ENCODE results near the gene PALLD.

DNA sequence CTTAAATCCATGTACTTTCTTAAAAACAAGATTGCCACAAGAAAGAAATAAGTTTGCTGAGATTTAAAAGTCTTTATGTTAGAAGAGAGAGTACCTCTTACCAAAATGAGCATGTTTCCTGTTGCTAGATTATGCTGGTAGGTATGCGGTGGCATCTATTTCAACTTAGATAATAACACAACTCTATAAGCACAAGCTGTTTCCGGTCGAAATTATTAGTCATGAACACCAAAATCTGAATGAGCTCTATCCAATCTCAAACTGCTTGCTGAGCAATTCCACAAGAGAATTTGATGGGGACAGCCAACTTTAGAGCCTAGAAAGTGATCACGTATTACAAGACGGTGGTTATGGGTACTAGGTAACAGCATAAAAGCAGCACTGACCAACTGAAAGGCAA lies 463.9 kb downstream of the PALLD start:
- TF ChIP-seq GATA2 (IDR thresholded peaks at IDR 0.05; ENCODE audit: low read depth, low read length) = no peak
- no peak for TF ChIP-seq GATA3 (IDR thresholded peaks at IDR 0.05; ENCODE audit: low read depth, low read length)
